Stomach smooth muscle (tissue), 2 donors: ENCODE data around the gene DST.

Source experiments
- H3K27ac ChIP-seq: one replicate; pipeline ENCODE4 v1.7.0; 2013; ENCODE audit warnings: mild to moderate bottlenecking, low read length, inconsistent platforms
- H3K27me3 ChIP-seq, 2 donors: one replicate each; pipeline ENCODE4 v1.7.0; 2013; ENCODE audit warnings: low read length in 2 of 2; ENCODE audit not compliant: insufficient read depth in 2 of 2, control insufficient read depth in 1 of 2
- H3K36me3 ChIP-seq, 2 donors: one replicate each; pipeline ENCODE4 v1.7.0; 2013; ENCODE audit warnings: low read length in 2 of 2; ENCODE audit not compliant: control insufficient read depth in 2 of 2, insufficient read depth in 2 of 2
- H3K4me1 ChIP-seq: one replicate; pipeline ENCODE4 v1.7.0; 2013; ENCODE audit warnings: low read length; ENCODE audit not compliant: control insufficient read depth, insufficient read depth
- H3K4me3 ChIP-seq, 2 donors: one replicate each; pipeline ENCODE4 v1.7.0; 2013; ENCODE audit warnings: low read length in 2 of 2
- H3K9ac ChIP-seq, 2 donors: one replicate each; pipeline ENCODE4 v1.7.0; 2013; ENCODE audit warnings: low read length in 2 of 2, mild to moderate bottlenecking in 1 of 2
- H3K9me3 ChIP-seq, 2 donors: one replicate each; pipeline ENCODE4 v1.7.0; 2013; ENCODE audit warnings: low read length in 2 of 2; ENCODE audit not compliant: control insufficient read depth in 2 of 2
- donor health status: healthy.
- donor health status: Pancreatic carcinoma.

The DST gene

GRCh38 chr6:56625356-56625755 is 17.3 kb downstream of the DST start:
- no peaks in the 10 kb centered on the region for H3K27me3 ChIP-seq
- H3K4me3 ChIP-seq, result no peak overlapping the region
- H3K36me3 ChIP-seq, result peaks cover 6 to 12% of the 10 kb centered on the region in 2 donors
- H3K27ac ChIP-seq, result no peak overlapping the region
- H3K9me3 ChIP-seq, result no peaks in the 10 kb centered on the region
- H3K4me1 ChIP-seq, result no peaks in the 10 kb centered on the region
- no peak overlapping the region for H3K9ac ChIP-seq

- H3K36me3 ChIP-seq, result peaks cover 11 to 12% of the 10 kb centered on the region in 2 donors
- no peaks in the 10 kb centered on the region for H3K27me3 ChIP-seq
- no peak overlapping the region for H3K27ac ChIP-seq
- H3K4me1 ChIP-seq, result no peaks in the 10 kb centered on the region
- no peaks in the 10 kb centered on the region for H3K9me3 ChIP-seq
- H3K4me3 ChIP-seq, result no peak overlapping the region
- no peak overlapping the region for H3K9ac ChIP-seq
These were observed 18.0 kb downstream of the DST start for GRCh38 chr6:56624728-56625069.

- Histone ChIP-seq H3K4me3 (no peak overlapping the region), H3K9ac (no peak overlapping the region), H3K9me3 (no peaks in the 10 kb centered on the region), H3K4me1 (no peaks in the 10 kb centered on the region), H3K27ac (no peak overlapping the region), H3K36me3 (peaks cover 13 to 14% of the 10 kb centered on the region in 2 donors), H3K27me3 (no peaks in the 10 kb centered on the region)
These were observed 18.5 kb downstream of the DST start for GRCh38 chr6:56624046-56624727.

- Histone ChIP-seq H3K4me3 (no peak overlapping the region), H3K27me3 (no peaks in the 10 kb centered on the region), H3K36me3 (peaks cover 12 to 25% of the 10 kb centered on the region in 2 donors), H3K4me1 (no peaks in the 10 kb centered on the region), H3K9me3 (no peaks in the 10 kb centered on the region), H3K27ac (no peak overlapping the region), H3K9ac (no peak overlapping the region)
These were observed 22.3 kb downstream of the DST start for GRCh38 chr6:56620229-56620868.

- Histone ChIP-seq H3K27me3 (no peaks in the 10 kb centered on the region), H3K4me3 (no peak overlapping the region), H3K9me3 (no peaks in the 10 kb centered on the region), H3K36me3 (peaks cover 15 to 25% of the 10 kb centered on the region in 2 donors), H3K27ac (no peak overlapping the region), H3K4me1 (no peaks in the 10 kb centered on the region), H3K9ac (no peak overlapping the region)
These were observed 24.6 kb downstream of the DST start for GRCh38 chr6:56618050-56618449.

GRCh38 chr6:56616967-56617366 is 25.7 kb downstream of the DST start:
- H3K4me1 ChIP-seq, result no peaks in the 10 kb centered on the region
- H3K4me3 ChIP-seq, result no peak overlapping the region
- H3K9me3 ChIP-seq, result no peaks in the 10 kb centered on the region
- H3K27ac ChIP-seq, result no peak overlapping the region
- H3K9ac ChIP-seq, result no peak overlapping the region
- H3K36me3 ChIP-seq, result peaks cover 15 to 25% of the 10 kb centered on the region in 2 donors
- no peaks in the 10 kb centered on the region for H3K27me3 ChIP-seq

GRCh38 chr6:56613247-56613851 is 29.3 kb downstream of the DST start:
- Histone ChIP-seq H3K4me1 (no peaks in the 10 kb centered on the region), H3K4me3 (no peak overlapping the region), H3K36me3 (peaks cover 22% of the 10 kb centered on the region in 2 donors), H3K27ac (no peak overlapping the region), H3K9me3 (no peaks in the 10 kb centered on the region), H3K9ac (no peak overlapping the region), H3K27me3 (no peaks in the 10 kb centered on the region)

- H3K4me3 ChIP-seq, result no peak overlapping the region
- no peak overlapping the region for H3K27ac ChIP-seq
- H3K4me1 ChIP-seq, result no peaks in the 10 kb centered on the region
- no peaks in the 10 kb centered on the region for H3K9me3 ChIP-seq
- no peak overlapping the region for H3K9ac ChIP-seq
- peaks cover 8 to 18% of the 10 kb centered on the region in 2 donors for H3K36me3 ChIP-seq
- H3K27me3 ChIP-seq, result no peaks in the 10 kb centered on the region
These were observed 34.4 kb downstream of the DST start for GRCh38 chr6:56608332-56608731.

GRCh38 chr6:56607111-56607752 is 35.5 kb downstream of the DST start:
- no peaks in the 10 kb centered on the region for H3K4me1 ChIP-seq
- peaks cover 8 to 18% of the 10 kb centered on the region in 2 donors for H3K36me3 ChIP-seq
- H3K9me3 ChIP-seq, result no peaks in the 10 kb centered on the region
- no peak overlapping the region for H3K4me3 ChIP-seq
- H3K9ac ChIP-seq, result no peak overlapping the region
- no peak overlapping the region for H3K27ac ChIP-seq
- H3K27me3 ChIP-seq, result no peaks in the 10 kb centered on the region

- no peaks in the 10 kb centered on the region for H3K9me3 ChIP-seq
- no peaks in the 10 kb centered on the region for H3K27me3 ChIP-seq
- no peak overlapping the region for H3K4me3 ChIP-seq
- no peak overlapping the region for H3K27ac ChIP-seq
- H3K4me1 ChIP-seq, result no peaks in the 10 kb centered on the region
- H3K9ac ChIP-seq, result no peak overlapping the region
- H3K36me3 ChIP-seq, result peaks cover 13 to 21% of the 10 kb centered on the region in 2 donors
These were observed 37.3 kb downstream of the DST start for GRCh38 chr6:56605435-56605834.
